ENCODE data around the gene TRPV5. TPM values are rescaled to one million over a fixed set of nuclear protein-coding genes. Genes with fewer than 3 reads are reported as not detected.

TRPV5 gene
- total and polyA plus RNA-seq, 2 donors (not counting 1 experiment from before 2014, with no cell fraction given): not detected

DNA sequence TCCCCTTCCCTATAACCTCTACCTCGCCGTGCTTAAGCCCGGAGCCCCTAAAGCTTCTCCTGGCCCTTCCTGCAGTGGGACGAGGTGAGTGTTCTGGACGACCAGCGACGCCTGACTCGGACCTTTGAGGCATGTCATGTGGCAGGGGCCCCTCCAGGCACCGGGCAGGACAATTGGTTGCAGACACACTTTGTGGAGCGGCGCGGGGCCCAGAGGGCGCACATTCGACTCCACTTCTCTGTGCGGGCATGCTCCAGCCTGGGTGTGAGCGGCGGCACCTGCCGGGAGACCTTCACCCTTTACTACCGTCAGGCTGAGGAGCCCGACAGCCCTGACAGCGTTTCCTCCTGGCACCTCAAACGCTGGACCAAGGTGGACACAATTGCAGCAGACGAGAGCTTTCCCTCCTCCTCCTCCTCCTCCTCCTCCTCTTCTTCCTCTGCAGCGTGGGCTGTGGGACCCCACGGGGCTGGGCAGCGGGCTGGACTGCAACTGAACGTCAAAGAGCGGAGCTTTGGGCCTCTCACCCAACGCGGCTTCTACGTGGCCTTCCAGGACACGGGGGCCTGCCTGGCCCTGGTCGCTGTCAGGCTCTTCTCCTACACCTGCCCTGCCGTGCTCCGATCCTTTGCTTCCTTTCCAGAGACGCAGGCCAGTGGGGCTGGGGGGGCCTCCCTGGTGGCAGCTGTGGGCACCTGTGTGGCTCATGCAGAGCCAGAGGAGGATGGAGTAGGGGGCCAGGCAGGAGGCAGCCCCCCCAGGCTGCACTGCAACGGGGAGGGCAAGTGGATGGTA, 69.5 kb downstream of the TRPV5 start:
- no peak overlapping the region for H3K9ac ChIP-seq (ENCODE audit: insufficient read depth, low read length)
- H3K4me3 ChIP-seq (replicated peaks in 1 of 4; ENCODE audit: control extremely low read depth in 1 of 4, insufficient read depth in 1 of 4, low read depth in 3 of 4, low read length in 4 of 4): no peak overlapping the region
- H2AFZ ChIP-seq (ENCODE audit: low read length): no peak overlapping the region
- H3K27ac ChIP-seq (ENCODE audit: insufficient read depth, low read length): no peak overlapping the region
- H3K27me3 ChIP-seq (ENCODE audit: control insufficient read depth, insufficient read depth, low read length): no peaks in the 10 kb centered on the region
- no peaks in the 10 kb centered on the region for H4K20me1 ChIP-seq (ENCODE audit: control insufficient read depth, extremely low read depth, insufficient read depth, low read length)
- no peak for DNase-seq (ENCODE audit: low read depth in 2 of 2)
- H3K79me2 ChIP-seq (ENCODE audit: control insufficient read depth, insufficient read depth, low read length): no peaks in the 10 kb centered on the region
- H3K36me3 ChIP-seq (ENCODE audit: control insufficient read depth, insufficient read depth, low read length): no peaks in the 10 kb centered on the region
- H3K4me1 ChIP-seq (ENCODE audit: control insufficient read depth, extremely low read depth, insufficient read depth, low read length): no peaks in the 10 kb centered on the region
- H3K4me2 ChIP-seq (ENCODE audit: extremely low read depth, insufficient read depth, low read length): no peak overlapping the region
- TF ChIP-seq, protein P1, sequence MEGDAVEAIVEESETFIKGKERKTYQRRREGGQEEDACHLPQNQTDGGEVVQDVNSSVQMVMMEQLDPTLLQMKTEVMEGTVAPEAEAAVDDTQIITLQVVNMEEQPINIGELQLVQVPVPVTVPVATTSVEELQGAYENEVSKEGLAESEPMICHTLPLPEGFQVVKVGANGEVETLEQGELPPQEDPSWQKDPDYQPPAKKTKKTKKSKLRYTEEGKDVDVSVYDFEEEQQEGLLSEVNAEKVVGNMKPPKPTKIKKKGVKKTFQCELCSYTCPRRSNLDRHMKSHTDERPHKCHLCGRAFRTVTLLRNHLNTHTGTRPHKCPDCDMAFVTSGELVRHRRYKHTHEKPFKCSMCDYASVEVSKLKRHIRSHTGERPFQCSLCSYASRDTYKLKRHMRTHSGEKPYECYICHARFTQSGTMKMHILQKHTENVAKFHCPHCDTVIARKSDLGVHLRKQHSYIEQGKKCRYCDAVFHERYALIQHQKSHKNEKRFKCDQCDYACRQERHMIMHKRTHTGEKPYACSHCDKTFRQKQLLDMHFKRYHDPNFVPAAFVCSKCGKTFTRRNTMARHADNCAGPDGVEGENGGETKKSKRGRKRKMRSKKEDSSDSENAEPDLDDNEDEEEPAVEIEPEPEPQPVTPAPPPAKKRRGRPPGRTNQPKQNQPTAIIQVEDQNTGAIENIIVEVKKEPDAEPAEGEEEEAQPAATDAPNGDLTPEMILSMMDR (conservative IDR thresholded peaks at IDR 0.05 in 1 of 2, IDR thresholded peaks at IDR 0.05 in 1 of 2; ENCODE audit: low read depth in 1 of 2, low read length in 2 of 2): no peak
- no peak for TF ChIP-seq EZH2 (IDR thresholded peaks at IDR 0.05; ENCODE audit: low read length, missing control alignments)
- H3K9me3 ChIP-seq (ENCODE audit: control insufficient read depth, insufficient read depth, low read depth, low read length): no peaks in the 10 kb centered on the region

DNA sequence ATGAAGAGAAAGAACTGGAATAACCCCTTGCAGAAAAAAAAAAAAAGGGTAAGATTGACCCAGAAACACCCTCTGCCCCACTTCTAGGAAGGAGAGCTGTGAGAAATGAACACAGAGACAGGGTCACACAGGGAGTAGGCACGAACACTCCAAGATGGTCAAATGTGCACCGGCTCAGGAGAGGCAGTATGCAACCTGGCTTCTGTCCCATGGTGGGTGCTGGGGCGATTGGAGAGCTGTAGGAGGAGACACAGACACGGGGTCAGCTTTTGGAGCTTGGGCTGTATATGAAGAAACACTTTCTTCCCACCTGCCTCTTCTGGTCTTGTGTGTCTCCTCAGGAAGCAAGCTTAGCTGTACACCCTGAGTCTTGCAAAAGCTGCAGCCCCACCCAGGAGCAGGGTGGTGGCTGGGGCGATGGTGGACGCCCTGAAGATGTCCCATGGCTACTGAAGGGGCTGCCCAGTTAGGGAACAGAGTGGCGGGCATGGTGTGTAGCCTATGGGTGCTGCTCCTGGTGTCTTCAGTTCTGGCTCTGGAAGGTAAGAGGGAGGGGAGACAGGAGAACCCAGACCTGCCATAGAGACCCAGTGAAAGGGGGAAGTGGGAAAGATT, 70.7 kb downstream of the TRPV5 start:
- Histone ChIP-seq H3K4me3 (replicated peaks in 1 of 4; ENCODE audit: control extremely low read depth in 1 of 4, insufficient read depth in 1 of 4, low read depth in 3 of 4, low read length in 4 of 4) (no peak overlapping the region), H3K9ac (ENCODE audit: insufficient read depth, low read length) (no peak overlapping the region), H3K36me3 (ENCODE audit: control insufficient read depth, insufficient read depth, low read length) (no peaks in the 10 kb centered on the region), H3K27ac (ENCODE audit: insufficient read depth, low read length) (no peak overlapping the region), H3K9me3 (ENCODE audit: control insufficient read depth, insufficient read depth, low read depth, low read length) (no peaks in the 10 kb centered on the region), H3K4me1 (ENCODE audit: control insufficient read depth, extremely low read depth, insufficient read depth, low read length) (no peaks in the 10 kb centered on the region), H4K20me1 (ENCODE audit: control insufficient read depth, extremely low read depth, insufficient read depth, low read length) (no peaks in the 10 kb centered on the region), H3K4me2 (ENCODE audit: extremely low read depth, insufficient read depth, low read length) (no peak overlapping the region), H2AFZ (ENCODE audit: low read length) (no peak overlapping the region), H3K27me3 (ENCODE audit: control insufficient read depth, insufficient read depth, low read length) (no peaks in the 10 kb centered on the region), H3K79me2 (ENCODE audit: control insufficient read depth, insufficient read depth, low read length) (no peaks in the 10 kb centered on the region)
- TF ChIP-seq EZH2 (IDR thresholded peaks at IDR 0.05; ENCODE audit: low read length, missing control alignments): no peak
- TF ChIP-seq, protein P1 (conservative IDR thresholded peaks at IDR 0.05 in 1 of 2, IDR thresholded peaks at IDR 0.05 in 1 of 2; ENCODE audit: low read depth in 1 of 2, low read length in 2 of 2): no peak
- no peak for DNase-seq (ENCODE audit: low read depth in 2 of 2)

DNA sequence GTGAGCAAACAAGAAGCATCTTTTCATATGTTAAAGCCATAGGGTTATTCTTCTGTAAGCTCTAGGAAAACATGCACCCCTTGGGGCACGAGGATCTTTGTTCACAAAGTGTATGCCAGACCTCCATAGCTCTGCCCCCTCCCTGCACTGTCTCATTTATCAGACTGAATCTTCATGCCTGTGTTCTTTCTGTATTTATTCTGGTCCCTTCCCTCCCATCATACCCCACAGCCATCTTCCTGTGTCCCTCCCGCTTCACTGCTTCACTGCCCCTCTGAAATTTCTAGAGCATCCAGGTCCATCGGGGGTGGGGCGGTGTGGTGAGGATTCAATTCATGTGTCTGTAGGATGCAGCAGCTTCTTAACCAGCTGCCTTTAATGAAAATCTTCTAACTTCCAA, 71.2 kb downstream of the TRPV5 start:
- no peaks in the 10 kb centered on the region for H3K9me3 ChIP-seq (ENCODE audit: control insufficient read depth, insufficient read depth, low read depth, low read length)
- H3K4me3 ChIP-seq (replicated peaks in 1 of 4; ENCODE audit: control extremely low read depth in 1 of 4, insufficient read depth in 1 of 4, low read depth in 3 of 4, low read length in 4 of 4): no peak overlapping the region
- no peak overlapping the region for H3K4me2 ChIP-seq (ENCODE audit: extremely low read depth, insufficient read depth, low read length)
- H3K27ac ChIP-seq (ENCODE audit: insufficient read depth, low read length): no peak overlapping the region
- no peaks in the 10 kb centered on the region for H4K20me1 ChIP-seq (ENCODE audit: control insufficient read depth, extremely low read depth, insufficient read depth, low read length)
- H3K36me3 ChIP-seq (ENCODE audit: control insufficient read depth, insufficient read depth, low read length): no peaks in the 10 kb centered on the region
- TF ChIP-seq, protein P1 (conservative IDR thresholded peaks at IDR 0.05 in 1 of 2, IDR thresholded peaks at IDR 0.05 in 1 of 2; ENCODE audit: low read depth in 1 of 2, low read length in 2 of 2): no peak
- no peak for TF ChIP-seq EZH2 (IDR thresholded peaks at IDR 0.05; ENCODE audit: low read length, missing control alignments)
- DNase-seq (ENCODE audit: low read depth in 2 of 2): no peak
- H3K79me2 ChIP-seq (ENCODE audit: control insufficient read depth, insufficient read depth, low read length): no peaks in the 10 kb centered on the region
- H2AFZ ChIP-seq (ENCODE audit: low read length): no peak overlapping the region
- H3K27me3 ChIP-seq (ENCODE audit: control insufficient read depth, insufficient read depth, low read length): no peaks in the 10 kb centered on the region
- H3K9ac ChIP-seq (ENCODE audit: insufficient read depth, low read length): no peak overlapping the region
- H3K4me1 ChIP-seq (ENCODE audit: control insufficient read depth, extremely low read depth, insufficient read depth, low read length): no peaks in the 10 kb centered on the region

Measured in fibroblast of lung (primary cell).